HG03139 (cell line): ENCODE data around the gene SIX3.

ENCODE experiments used
- ATAC-seq: cut with Tn5 transposase; IDR thresholded peaks from one replicate; pipeline ENCODE4 v1.9.1; 2021; ENCODE audit not compliant: unreplicated experiment

SIX3 gene

DNA sequence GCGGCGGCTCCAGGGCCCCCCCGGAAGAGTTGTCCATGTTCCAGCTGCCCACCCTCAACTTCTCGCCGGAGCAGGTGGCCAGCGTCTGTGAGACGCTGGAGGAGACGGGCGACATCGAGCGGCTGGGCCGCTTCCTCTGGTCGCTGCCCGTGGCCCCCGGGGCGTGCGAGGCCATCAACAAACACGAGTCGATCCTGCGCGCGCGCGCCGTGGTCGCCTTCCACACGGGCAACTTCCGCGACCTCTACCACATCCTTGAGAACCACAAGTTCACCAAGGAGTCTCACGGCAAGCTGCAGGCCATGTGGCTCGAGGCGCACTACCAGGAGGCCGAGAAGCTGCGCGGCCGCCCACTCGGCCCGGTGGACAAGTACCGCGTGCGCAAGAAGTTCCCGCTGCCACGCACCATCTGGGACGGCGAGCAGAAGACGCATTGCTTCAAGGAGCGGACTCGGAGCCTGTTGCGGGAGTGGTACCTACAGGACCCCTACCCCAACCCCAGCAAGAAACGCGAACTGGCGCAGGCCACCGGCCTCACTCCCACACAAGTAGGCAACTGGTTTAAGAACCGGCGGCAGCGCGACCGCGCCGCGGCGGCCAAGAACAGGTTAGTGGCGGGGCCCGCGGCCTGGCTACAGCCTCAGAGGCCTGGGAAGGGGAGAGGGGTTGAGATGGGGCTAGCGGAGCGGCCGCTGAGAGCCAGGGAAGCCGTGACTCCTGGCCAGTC is 965 bp downstream of the SIX3 start:
- ATAC-seq: no peak

DNA sequence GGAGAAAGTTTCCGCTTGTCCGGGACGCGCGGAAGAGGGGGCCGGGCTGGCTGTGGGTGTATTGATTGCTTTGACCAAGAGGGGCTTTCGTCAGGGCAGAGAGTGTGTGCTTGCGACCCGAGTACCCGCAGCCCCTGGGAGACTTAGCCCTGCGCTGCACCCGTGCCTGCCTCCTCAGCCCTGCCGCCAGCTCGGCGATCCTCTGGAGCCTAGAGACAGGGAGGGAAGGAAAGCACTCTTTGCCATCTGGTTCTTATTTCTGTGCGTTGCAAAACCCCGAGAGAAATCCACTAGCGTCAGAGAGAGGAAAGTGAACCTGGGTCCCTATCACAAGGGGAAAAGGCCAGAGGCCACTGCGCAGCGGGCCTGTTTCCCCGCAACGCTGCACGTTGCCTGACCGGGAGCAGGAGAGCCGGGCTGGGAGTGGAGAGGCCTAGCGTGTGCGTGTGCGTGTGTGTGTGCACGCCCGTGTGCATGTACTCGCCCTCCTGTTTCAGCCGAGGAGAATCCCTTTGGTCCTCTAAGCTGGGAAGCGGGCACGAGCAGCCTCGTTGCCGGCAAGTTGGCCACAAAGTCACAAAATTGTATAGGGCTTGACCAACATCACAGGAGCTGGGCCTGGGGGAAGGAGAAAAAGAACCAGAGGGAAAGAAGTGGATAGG is 1.7 kb downstream of the SIX3 start:
- no peak for ATAC-seq

GRCh38 chr2:44943693-44944101 is 2.2 kb downstream of the SIX3 start:
- ATAC-seq: no peak

DNA sequence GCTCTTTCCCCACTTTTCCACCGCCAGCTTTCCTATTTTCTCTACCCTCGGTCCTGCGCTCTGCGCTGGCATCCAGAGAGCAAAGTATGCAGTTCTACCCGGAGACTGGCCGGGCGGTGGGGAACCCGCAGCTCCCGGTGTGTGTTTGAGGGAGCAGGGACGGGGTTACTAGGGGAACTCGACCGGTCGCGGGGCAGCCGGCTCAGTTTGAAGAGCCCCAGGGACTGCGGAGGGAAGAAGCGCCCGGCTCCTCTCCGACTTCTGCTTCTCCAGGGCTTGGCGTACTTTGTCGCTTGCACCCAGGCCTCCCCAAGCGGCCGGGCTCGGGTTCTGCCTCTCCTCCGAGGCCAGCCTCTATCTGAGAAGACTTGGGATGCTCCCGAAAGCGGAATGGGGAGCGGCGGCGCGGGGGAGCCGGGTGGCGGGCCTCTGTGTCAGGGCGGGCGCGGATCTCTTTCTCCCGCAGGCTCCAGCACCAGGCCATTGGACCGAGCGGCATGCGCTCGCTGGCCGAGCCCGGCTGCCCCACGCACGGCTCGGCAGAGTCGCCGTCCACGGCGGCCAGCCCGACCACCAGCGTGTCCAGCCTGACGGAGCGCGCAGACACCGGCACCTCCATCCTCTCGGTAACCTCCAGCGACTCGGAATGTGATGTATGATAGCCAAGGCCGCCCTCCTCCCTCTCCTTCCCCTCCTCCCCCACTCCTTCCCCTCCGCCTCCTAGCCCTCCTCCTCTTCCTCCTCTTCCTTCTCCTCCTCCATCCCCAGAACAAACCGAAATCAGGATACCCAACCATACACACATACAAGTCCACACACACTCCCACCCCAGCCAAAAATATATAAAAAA is 2.8 kb downstream of the SIX3 start:
- no peak for ATAC-seq

GRCh38 chr2:44944952-44945612 is 3.6 kb downstream of the SIX3 start:
- no peak for ATAC-seq

DNA sequence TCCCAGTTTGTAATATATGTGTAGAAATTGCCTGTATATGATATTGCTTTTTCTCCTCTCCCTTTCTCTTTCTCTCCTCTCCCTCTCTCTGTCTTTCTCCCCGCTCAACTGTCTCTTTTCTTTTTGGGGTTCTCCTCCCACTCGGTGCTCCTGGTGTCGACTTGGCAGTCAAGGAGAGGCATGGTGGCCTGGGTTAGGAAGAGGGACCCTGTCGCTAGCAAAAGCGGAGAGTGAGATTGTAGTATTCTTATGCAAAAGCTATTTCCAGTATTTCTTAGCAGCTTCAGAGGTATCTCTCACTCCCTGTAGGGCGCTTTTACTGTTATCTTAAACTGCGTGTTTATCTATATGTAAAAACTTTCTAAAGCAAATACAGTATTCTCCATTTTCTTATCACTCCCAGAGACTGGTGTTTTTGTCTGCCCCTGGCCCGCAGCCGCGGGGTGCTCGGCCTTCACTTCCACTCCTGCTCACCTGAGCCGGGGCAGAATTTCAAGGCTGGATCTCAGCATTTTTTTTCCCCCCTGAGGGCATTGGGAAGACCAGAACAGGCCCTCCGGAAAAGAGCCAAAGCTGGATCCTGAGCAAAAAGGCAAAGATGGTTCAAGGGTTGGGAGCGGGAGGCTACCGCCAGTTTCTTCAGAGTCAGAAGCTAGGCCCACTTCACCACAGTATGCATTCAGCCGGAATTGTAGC is 4.3 kb downstream of the SIX3 start:
- no peak for ATAC-seq

DNA sequence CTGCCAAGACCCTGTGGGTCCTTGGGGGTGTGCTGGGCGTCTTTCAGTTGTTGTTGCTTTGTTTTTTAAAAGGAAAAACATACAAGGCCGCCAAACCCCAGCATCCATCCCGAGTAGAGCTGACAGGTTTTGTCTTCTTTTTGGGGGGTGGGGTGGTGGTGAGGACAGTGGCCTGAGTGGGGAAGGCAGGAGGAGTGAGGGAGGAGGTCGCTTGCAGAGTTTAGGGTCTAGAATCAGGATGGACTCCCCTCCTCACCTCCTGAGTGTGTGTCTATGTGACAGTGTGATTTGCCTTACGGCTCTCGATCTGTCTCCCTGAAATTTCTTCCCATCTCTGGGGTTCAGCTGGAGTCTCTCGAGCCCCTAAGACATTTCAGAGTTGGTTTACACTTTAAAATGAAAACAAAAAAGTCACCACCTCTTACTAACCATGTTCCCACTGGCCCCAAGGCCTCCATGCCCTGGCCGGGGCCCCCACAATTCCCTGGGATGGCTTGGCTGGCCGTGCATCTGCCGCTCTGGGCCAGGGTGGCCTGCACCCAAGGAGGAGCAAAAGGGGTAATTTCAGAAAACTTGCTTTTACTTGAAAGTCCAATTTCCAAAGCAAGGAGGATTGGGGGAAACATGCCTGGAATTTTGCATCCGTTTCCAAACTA is 5.0 kb downstream of the SIX3 start:
- no peak for ATAC-seq

DNA sequence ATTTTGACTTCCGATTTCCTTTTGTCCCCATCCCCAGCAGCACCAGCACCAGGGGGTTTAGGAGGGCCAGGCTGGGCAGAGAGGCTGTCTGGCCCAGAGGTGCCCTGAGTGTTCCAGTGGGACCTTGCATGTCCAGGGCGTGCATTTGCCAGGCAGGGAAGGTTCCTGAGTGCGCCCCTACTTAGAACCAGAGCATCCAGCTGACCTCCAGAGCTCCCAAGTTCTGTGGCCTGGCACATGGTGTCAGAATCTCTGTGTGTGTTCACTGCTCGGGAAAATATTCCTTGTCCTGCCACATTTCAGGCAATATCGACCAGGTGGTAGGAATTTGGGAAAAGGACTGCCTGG is 5.5 kb downstream of the SIX3 start:
- no peak for ATAC-seq

- no peak for ATAC-seq
These were observed 7.2 kb downstream of the SIX3 start for GRCh38 chr2:44948565-44949328.

GRCh38 chr2:44949329-44950151 is 8.0 kb downstream of the SIX3 start:
- ATAC-seq: no peak

- no peak for ATAC-seq
These were observed 9.1 kb downstream of the SIX3 start for GRCh38 chr2:44950646-44951045.

DNA sequence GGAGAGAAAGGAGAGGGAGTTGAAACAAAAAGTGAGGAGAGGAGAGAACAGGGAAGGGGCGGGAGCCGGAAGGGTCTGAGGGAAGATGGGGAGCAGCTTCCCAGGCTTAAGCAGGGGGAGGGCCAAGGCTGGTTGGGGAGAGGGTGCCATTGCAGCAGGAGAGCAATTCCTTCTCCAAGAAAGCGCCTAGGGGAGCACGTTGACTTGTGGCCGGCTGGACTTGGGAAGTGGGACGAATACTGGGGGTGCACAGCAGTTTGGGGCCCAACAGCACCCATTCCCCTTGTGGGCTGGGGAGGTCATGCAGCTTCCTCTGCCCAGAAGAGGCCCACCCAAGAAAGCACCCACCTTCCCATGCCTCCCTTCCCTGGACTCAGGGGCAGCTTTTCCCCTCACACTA is 9.6 kb downstream of the SIX3 start:
- ATAC-seq: no peak

DNA sequence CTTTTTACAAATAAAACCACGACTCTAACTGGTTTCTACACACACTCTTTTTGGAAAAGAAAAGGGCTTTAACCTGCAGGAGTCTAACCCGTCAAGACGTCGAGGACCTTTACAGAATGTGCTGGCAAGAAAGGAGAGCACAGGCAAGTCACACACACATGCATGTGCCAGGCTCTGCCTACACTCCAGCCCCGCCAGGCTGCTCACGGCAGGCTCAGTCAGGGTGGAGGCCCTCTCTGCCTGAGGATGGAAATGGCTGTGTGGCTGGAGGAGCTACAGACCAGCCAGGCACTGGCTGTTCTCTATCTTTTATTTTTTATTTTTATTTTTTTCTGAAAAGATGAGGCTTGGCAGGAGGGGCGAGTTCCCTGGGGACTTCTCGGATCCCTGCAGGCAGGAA is 10.2 kb downstream of the SIX3 start:
- no peak for ATAC-seq

DNA sequence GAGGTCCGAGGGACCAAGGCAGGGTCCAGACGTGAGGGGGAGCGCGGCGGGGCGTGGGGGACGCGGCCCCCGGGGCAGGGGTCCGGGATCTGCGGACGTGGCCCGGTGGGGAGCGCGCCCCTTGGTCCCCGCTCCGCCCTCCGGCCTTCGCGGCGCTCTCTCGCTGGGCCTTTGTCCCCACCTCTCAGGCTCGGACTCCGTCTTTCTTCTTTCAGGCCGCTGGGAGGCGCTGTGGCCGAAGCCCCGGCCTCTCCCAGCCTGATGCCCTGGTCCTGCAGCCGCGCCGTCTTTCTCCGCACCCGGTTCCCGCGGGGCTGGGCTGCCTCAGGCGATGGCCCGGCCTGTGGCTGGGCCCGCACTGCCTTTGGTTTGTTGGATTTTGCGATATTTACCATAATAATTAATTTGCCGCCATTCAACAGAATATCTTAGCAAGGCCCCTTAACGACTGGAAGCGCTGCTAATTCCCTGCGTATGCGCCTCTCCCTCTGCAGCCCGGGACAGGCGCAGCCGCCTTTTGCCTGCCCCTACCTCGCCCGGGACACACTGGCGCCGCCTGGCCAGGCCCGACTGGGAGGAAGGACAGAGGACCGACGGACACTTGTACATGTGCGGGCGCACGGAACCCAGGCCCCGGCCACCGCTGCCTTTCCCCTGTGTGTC is 10.8 kb downstream of the SIX3 start:
- peak; percentile 56 for ATAC-seq

DNA sequence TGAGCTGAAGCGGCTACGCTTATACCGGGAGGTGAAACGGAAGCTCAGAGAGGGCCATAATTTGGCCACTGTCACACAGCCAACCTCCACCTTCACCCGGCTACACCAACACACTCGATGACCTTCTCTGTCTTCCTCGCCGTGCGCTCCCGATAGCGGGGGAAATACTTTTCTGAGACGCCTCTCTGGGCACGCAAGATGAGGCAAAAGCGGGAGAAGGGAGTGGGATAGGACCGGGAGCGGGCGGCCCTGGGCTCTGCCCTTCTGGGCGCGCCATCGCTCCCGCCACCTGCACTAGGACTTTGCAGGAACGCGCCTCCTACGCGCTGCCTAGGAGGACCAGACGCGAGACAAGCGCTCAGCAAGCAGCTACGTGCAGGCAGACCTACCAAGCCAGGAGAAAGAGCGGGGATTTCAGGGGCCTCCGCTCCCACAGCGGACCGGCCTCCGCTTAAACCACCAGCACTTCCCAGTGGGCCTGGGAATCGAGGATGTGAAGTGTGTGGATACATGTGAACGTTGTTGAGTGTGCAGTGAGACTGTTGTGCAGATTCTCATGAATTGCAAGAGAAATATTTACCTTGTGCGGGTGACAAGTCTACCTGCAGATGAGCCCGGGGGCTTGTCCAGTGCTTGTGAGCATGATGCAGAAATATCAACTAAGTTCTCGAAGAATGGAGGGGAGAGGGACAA is 11.4 kb downstream of the SIX3 start:
- no peak for ATAC-seq

DNA sequence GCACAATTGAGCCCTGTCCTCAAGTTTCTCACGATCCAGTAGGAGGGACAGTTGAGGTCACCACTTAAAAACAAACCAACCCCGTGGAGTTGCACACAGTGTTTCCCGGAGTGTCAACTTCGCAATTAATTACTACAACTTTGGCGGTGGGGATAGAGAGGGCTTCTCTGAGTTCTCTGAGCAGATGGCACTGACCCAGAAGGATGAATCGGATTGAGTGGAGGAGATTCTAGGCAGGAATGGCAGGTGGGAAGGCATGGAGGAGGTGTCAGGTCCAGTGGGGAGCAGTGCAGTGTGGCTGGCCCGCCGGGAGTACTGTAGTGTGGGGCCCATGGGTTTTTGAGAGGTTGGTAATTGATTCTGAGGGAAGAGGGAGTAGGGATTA is 12.0 kb downstream of the SIX3 start:
- no peak for ATAC-seq

DNA sequence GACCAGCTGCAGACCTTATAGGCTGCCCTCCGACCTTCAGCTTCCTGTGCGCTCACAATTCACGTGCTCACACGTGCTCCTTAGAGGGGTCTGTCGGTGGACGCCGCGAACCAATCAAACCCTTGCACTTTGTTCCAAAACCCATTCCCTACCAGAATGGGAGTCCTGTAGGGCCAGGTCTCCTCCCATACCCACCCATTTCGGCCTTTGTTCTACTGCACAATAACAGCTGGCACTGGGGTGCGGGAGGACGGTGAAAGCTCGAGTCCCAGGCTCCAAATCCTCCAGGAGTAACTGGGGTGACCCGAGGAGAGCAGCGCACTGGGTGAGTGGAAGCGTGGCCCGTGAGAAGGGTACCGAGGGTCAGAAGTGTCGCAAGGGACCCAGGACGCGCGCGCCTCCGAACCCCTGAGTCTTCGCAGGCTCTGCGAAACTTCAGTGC is 13.0 kb downstream of the SIX3 start:
- no peak for ATAC-seq
